HepG2 (cell line): ENCODE data around the gene ZDHHC11.

ENCODE experiments used
- FOSL2 ChIP-seq: sonication (generic); formaldehyde crosslinking; IDR thresholded peaks from 2 replicates; pipeline ENCODE4 v1.4.0; 2020; ENCODE audit warnings: missing genetic modification reagents
- JUN ChIP-seq: sonication (generic); formaldehyde crosslinking; IDR thresholded peaks from 2 replicates; pipeline ENCODE4 v1.4.0; 2020; ENCODE audit warnings: mild to moderate bottlenecking, missing genetic modification reagents
- NFE2 ChIP-seq: sonication (generic); formaldehyde crosslinking; IDR thresholded peaks from 2 replicates; pipeline ENCODE4 v1.4.0; 2020; ENCODE audit warnings: missing genetic modification reagents
- PTBP1 ChIP-seq: fragments of 200-400 bp; formaldehyde crosslinking; IDR thresholded peaks from 2 replicates; pipeline ENCODE4 v1.6.1; 2018; ENCODE audit warnings: low read length, low read depth; ENCODE audit not compliant: poor library complexity, severe bottlenecking
- RAD51 ChIP-seq: fragments of 450-650 bp; IDR thresholded peaks from 2 replicates; pipeline ENCODE4 v1.6.1; 2016; ENCODE audit warnings: borderline replicate concordance
- SOX6 ChIP-seq, 2 experiments: fragments of 450-650 bp in 1 of 2; sonication (generic) in 1 of 2; formaldehyde crosslinking in 1 of 2; IDR thresholded peaks; 2 replicates each; pipeline versions ENCODE4 v1.4.0 to v1.6.1; 2017 to 2020; ENCODE audit warnings: antibody characterized with exemption in 1 of 2, mild to moderate bottlenecking in 1 of 2, missing genetic modification reagents in 1 of 2
- SP2 ChIP-seq: sonication (generic); formaldehyde crosslinking; IDR thresholded peaks from 2 replicates; pipeline ENCODE4 v1.5.1; 2020; ENCODE audit warnings: mild to moderate bottlenecking, missing genetic modification reagents
- ZNF501 ChIP-seq: sonication (generic); formaldehyde crosslinking; IDR thresholded peaks from 2 replicates; pipeline ENCODE4 v1.5.1; 2020; ENCODE audit warnings: mild to moderate bottlenecking, moderate library complexity, missing genetic modification reagents
- TF ChIP-seq, protein P1 (sequence below): sonication (generic); formaldehyde crosslinking; IDR thresholded peaks from 2 replicates; pipeline ENCODE4 v1.5.0; 2020; ENCODE audit warnings: mild to moderate bottlenecking, missing genetic modification reagents
- TF ChIP-seq, protein P2 (sequence below): sonication (generic); formaldehyde crosslinking; IDR thresholded peaks from 2 replicates; pipeline ENCODE4 v1.4.0; 2020; ENCODE audit warnings: missing genetic modification reagents; ENCODE audit errors: not compliant biosample characterization

DNA sequence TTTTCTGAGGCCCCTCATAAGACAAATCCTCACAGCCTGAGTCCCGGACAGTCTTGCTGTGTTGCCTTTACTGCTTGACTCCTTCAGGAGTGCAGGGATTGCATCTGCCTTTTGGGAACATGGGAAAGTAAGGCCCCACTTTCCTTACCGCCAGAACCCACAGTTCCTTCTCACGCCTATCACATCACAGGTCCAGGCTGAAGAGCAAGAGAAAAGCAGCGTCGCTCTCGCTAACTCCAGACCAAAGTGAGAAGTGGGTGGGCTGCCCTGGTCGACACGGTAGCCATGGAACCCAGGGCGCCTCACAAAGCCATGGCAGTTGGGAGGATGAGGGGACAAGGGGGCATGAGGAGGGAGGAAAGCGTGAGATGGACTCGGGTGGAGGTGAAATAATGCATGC, 7.9 kb upstream of the ZDHHC11 start:
- TF ChIP-seq JUN (CRISPR knock-in tag) (no peak), FOSL2 (CRISPR knock-in tag) (no peak), PTBP1 (no peak), SOX6 (IDR thresholded peaks at IDR 0.05) (no peak), SOX6 (CRISPR knock-in tag; IDR thresholded peaks at IDR 0.05) (no peak), NFE2 (CRISPR knock-in tag) (no peak), ZNF501 (CRISPR knock-in tag) (no peak), RAD51 (no peak), SP2 (CRISPR knock-in tag) (no peak)
- TF ChIP-seq, protein P1, sequence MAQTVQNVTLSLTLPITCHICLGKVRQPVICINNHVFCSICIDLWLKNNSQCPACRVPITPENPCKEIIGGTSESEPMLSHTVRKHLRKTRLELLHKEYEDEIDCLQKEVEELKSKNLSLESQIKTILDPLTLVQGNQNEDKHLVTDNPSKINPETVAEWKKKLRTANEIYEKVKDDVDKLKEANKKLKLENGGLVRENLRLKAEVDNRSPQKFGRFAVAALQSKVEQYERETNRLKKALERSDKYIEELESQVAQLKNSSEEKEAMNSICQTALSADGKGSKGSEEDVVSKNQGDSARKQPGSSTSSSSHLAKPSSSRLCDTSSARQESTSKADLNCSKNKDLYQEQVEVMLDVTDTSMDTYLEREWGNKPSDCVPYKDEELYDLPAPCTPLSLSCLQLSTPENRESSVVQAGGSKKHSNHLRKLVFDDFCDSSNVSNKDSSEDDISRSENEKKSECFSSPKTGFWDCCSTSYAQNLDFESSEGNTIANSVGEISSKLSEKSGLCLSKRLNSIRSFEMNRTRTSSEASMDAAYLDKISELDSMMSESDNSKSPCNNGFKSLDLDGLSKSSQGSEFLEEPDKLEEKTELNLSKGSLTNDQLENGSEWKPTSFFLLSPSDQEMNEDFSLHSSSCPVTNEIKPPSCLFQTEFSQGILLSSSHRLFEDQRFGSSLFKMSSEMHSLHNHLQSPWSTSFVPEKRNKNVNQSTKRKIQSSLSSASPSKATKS (CRISPR knock-in tag): no peak
- TF ChIP-seq, protein P2, sequence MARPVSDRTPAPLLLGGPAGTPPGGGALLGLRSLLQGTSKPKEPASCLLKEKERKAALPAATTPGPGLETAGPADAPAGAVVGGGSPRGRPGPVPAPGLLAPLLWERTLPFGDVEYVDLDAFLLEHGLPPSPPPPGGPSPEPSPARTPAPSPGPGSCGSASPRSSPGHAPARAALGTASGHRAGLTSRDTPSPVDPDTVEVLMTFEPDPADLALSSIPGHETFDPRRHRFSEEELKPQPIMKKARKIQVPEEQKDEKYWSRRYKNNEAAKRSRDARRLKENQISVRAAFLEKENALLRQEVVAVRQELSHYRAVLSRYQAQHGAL (CRISPR knock-in tag): no peak
